Measurements from ENCODE around the gene HSPB6.

HSPB6 gene

GRCh38 chr19:35744430-35745327 is 12.2 kb downstream of the HSPB6 start:
- DNase-seq = peak; percentile 96

GRCh38 chr19:35743640-35744429 is 13.0 kb downstream of the HSPB6 start:
- DNase-seq = no peak

- no peak for DNase-seq
These were observed 14.6 kb downstream of the HSPB6 start, which contains the start of gene IGFLR1 for GRCh38 chr19:35742121-35742724. IGFLR1 (minus strand) TSS chr19:35742452; CDS start chr19:35741180, 1,272 bp downstream.

GRCh38 chr19:35741203-35741515 is 15.7 kb downstream of the HSPB6 start:
- DNase-seq = no peak

DNA sequence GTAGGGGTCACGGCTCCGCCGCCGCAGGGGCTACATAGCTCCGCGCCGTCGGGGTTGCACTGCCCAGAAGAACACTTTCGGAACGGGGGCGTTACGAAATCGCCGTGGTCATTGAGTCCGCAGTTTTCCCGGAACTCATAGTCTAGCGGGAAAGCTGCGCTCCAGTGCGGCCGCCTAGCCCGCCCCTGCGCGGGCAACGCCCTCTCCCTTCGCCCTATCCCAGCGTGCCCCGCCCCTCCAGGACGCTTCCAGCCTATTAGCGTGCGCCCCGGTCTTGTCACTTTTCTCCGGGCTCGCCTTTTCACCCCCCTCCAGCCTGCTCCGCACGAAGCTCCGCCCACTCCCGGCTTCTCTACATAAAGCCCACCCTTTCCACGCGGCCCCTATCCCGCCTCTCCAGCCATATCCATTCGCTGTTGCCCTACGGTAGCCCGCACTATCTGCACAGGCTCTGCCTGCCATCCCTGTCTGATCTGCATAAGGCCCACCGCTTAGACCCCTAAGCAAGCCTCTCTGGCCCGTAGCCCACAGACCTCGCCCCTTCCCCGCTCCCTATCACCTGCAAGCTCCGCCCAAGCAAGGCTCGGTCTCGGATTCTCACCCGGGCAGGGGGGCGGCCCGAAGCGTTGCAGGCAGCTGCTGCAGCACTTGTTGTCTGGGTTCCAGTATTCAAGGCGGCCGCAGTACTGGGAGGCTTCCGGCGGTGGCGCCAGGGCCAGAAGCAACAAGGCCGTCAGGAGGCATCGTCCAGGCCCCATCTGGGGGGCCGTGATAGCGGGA is 16.2 kb downstream of the HSPB6 start:
- DNase-seq = peak; percentile 95

DNA sequence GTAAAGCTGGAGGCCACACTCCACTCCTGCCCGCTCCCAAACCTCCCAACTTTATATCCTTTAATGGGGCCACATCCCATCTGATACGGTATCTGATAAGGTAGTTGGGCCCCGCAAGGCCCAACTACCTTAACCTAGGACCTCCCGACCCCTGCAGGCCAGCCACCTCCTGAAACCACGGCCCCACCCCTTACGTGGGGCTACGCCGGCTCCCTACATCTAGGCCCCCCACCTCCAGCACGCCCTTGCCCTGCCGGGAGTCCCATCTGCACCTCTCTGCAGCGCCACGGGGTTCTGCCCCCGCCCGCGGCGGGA is 16.8 kb downstream of the HSPB6 start:
- no peak for DNase-seq

GRCh38 chr19:35739275-35740107 is 17.3 kb downstream of the HSPB6 start:
- no peak for DNase-seq

GRCh38 chr19:35738887-35739229 is 18.0 kb downstream of the HSPB6 start:
- DNase-seq = no peak

GRCh38 chr19:35738021-35738886 is 18.6 kb downstream of the HSPB6 start:
- DNase-seq = no peak

DNA sequence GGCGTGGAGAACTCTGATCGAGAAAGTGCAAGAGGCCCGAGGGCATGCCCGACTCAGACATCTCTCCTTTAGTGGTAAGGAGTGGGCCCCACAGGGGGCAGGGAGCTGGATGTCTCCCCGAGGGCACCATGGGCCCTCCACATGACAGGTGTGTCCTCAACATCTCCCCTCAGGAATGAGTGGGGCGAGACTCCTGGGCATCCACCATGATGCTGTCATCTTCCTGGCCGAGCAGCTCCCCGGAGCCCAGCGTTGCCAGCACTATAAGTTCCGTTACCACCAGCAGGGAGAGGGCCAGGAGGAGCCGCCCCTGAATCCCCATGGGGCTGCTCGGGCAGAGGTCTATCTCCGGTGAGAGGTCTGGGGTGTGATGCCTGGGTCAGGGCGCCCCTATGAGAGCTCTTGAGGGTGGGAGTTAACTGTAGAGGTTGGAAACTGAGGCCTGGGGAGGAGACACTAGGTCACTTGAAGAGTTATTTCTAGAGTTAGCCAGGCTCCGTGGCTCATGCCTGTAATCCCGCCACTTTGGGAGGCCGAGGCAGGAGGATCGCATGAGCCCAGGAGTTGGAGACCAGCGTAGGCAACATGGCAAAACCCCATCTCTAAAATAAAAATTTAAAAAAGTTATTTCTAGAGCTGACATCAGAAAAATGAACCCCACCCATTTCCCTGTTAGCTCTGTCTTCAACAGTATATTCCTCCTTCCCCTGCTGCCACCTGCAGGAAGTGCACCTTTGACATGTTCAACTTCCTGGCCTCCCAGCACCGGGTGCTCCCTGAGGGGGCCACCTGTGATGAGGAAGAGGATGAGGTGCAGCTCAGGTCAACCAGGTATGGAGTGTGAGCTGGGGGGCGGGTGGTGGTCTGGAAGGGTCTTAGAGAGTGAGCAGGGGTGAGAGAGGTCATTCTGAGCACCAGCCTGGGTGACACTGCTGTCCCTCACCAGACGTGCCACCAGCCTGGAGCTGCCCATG is 19.6 kb downstream of the HSPB6 start:
- no peak for DNase-seq

GRCh38 chr19:35734889-35735288 is 21.9 kb downstream of the HSPB6 start:
- no peak for DNase-seq

GRCh38 chr19:35734273-35734672 is 22.6 kb downstream of the HSPB6 start:
- no peak for DNase-seq

DNA sequence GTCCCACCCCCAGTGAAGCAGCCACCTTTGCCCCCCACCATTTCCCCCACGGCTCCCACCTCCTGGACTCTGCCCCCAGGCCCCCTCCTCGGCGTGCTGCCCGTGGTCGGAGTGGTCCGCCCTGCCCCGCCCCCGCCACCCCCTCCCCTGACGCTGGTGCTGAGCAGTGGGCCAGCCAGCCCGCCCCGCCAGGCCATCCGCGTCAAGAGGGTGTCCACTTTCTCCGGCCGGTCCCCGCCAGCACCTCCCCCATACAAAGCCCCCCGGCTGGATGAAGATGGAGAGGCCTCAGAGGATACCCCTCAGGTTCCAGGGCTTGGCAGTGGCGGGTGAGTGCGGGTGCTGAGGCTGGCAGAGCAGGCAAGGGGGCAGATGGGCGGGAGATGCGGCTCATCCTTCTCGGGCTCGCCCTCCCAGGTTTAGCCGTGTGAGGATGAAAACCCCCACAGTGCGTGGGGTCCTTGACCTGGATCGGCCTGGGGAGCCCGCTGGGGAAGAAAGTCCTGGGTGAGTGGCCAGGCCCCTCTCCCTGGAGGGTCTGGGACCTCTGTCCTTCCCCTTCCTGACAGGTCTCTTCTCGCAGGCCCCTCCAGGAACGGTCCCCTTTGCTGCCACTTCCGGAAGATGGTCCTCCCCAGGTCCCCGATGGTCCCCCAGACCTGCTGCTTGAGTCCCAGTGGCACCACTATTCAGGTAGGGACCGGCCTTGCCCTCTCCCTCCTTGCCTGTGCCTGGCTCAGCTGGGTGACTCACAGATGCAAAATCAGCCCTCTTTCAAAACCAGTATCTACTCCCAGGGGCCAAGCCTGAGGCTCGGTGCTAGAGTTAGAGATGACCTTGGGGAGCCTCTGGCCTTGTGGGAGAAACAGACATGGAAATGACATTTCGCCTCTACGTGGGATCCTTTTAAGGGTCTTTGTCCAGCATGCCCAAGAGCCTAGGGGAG is 23.4 kb downstream of the HSPB6 start:
- no peak for DNase-seq

GRCh38 chr19:35732540-35733179 is 24.2 kb downstream of the HSPB6 start:
- no peak for DNase-seq

DNA sequence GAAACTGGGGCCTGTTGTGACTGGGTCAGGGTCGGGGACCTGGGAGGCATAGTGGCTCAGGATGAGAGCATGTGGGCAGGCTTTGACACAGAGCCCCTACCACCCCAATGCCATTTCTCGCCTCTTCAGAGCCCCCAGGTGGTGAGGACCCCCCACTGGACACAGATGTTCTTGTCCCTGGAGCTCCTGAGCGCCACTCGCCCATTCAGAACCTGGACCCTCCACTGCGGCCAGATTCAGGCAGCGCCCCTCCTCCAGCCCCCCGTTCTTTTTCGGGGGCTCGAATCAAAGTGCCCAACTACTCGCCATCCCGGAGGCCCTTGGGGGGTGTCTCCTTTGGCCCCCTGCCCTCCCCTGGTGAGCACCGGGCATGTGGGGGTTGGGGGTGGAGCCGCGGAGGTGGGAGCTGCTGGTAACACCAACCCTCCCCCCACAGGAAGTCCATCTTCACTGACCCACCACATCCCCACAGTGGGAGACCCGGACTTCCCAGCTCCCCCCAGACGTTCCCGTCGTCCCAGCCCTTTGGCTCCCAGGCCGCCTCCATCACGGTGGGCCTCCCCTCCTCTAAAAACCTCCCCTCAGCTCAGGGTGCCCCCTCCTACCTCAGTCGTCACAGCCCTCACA is 24.9 kb downstream of the HSPB6 start:
- no peak for DNase-seq

- no peak for DNase-seq
These were observed 25.5 kb downstream of the HSPB6 start for GRCh38 chr19:35731353-35731752.

GRCh38 chr19:35730326-35730725 is 26.5 kb downstream of the HSPB6 start:
- no peak for DNase-seq

- no peak for DNase-seq
These were observed 27.1 kb downstream of the HSPB6 start for GRCh38 chr19:35729763-35730162.

Data from fibroblast of skin of right quadriceps (primary cell).